Measurements from ENCODE around the gene METTL13.

METTL13 gene

DNA sequence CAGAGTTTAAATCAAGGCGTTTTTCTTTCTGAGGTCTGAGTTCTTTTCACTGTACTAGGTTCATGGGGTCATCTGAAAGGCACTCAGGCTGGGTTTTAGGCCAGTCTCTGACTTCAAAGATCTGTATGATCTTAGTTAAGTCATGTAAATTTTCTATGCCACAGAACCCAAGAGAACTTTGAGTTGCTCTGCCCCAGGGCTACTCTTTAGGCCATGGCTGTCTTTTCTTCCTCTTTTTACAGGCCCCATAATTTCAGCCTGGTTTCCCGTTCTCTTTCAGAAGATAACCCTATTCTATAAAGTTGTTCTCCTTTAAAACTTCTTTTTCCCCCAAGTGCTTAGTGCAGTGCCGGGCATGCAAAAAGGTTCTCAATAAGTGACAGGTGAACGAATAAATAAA lies 26.1 kb downstream of the METTL13 start:
- FAIRE-seq: no peak
- no peak for DNase-seq (ENCODE audit: insufficient read length)
- TF ChIP-seq POLR2A (IDR thresholded peaks at IDR 0.05; ENCODE audit: low read depth, low read length): no peak

DNA sequence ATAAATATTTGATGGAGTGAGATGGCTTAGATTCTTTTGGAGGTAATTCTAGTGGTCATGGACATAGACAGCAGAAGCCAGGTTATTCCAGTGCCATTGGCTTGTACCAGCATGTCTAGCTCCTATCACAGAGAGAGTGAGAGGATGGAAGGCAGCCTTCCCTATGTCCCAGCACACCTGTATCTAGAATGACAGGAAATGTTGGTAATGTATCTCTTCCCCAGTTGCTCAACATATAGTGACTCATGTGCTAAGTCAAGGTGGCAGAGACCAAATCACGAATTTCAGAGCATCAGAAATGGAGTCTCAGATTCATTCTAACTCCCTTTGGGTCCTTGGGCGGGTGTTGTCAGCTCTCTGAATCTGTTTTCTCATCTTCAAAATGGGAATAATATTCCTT lies 28.4 kb downstream of the METTL13 start:
- FAIRE-seq (no peak), DNase-seq (ENCODE audit: insufficient read length) (no peak)
- TF ChIP-seq TAF1 (IDR thresholded peaks at IDR 0.05; ENCODE audit: borderline replicate concordance, low read depth, low read length): no peak
- no peak for TF ChIP-seq POLR2A (IDR thresholded peaks at IDR 0.05; ENCODE audit: low read depth, low read length)
- no peak for TF ChIP-seq POLR2AphosphoS5 (IDR thresholded peaks at IDR 0.05; ENCODE audit: low read depth, low read length)

DNA sequence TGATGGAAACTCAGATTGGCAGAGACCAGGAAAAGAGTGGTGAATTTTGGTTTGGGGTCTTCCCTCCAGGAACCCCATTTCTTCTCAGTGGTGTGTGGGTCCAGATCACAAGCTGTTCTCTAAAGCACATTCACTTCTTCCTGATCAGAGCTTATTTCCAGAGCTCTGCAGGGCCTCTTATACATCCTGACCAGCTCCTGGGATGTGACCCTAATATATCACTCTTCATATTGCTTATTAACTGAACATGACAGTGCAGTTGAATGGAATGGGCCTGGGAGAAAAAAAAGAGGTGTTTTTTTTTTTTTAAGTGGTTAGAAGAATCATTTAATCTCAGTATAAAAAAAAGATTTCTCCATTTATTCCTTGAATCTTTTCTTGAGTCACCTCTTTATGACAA lies 30.2 kb downstream of the METTL13 start:
- no peak for TF ChIP-seq POLR2A (IDR thresholded peaks at IDR 0.05; ENCODE audit: low read depth, low read length)
- no peak for TF ChIP-seq POLR2AphosphoS5 (IDR thresholded peaks at IDR 0.05; ENCODE audit: low read depth, low read length)
- DNase-seq (ENCODE audit: insufficient read length) (no peak), FAIRE-seq (no peak)

DNA sequence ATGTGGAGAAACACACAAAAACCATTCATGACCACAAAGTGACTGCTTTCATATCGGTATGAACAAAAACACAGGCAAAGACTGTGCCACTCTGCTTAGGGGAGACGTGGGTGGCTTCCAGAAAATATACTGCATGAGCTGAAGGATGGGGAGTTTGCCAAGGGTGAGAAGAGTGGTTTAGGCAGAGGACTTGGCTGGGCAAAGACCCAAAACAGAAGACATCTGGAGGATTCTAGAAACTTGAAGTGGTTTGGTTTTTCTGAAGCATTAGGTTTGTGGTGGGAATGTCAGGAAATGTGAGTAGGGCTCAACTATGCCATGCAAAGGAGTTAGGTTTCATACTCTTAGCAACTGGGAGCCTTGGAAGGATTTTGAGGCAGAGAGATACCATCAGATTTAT lies 33.2 kb downstream of the METTL13 start:
- DNase-seq (ENCODE audit: insufficient read length) (no peak), FAIRE-seq (no peak)
- TF ChIP-seq POLR2AphosphoS5 (IDR thresholded peaks at IDR 0.05; ENCODE audit: low read depth, low read length): no peak

DNA sequence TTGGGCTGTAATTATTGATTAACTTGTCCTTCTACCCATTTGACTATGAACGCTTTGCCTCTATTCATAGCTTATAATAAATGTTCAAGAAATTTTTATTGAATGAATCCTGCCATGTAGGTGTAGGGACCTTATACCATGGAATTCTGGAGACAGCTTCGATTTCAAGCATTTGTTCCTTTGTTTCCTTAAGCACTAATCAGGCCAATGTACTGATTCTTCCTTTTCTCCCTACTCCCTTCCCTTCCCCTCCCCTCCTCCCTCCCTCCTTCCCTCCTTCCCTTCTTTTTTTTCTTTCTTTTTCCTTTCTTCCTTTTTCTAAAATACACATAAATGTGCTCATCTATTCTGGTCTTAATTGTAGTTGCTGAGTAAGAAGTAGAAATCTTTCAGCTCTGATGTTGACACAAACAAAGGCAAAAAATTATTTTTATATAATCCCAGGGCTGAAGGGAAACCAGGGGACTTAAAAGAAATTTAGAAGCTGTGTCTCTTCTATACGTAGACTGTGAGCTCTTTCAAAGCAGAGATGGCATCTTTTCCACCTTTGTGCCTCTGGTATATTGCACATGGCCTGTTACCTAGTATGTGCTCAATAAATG lies 34.9 kb downstream of the METTL13 start:
- no peak for DNase-seq (ENCODE audit: insufficient read length)
- FAIRE-seq: no peak
- TF ChIP-seq POLR2A (IDR thresholded peaks at IDR 0.05; ENCODE audit: low read depth, low read length): no peak

DNA sequence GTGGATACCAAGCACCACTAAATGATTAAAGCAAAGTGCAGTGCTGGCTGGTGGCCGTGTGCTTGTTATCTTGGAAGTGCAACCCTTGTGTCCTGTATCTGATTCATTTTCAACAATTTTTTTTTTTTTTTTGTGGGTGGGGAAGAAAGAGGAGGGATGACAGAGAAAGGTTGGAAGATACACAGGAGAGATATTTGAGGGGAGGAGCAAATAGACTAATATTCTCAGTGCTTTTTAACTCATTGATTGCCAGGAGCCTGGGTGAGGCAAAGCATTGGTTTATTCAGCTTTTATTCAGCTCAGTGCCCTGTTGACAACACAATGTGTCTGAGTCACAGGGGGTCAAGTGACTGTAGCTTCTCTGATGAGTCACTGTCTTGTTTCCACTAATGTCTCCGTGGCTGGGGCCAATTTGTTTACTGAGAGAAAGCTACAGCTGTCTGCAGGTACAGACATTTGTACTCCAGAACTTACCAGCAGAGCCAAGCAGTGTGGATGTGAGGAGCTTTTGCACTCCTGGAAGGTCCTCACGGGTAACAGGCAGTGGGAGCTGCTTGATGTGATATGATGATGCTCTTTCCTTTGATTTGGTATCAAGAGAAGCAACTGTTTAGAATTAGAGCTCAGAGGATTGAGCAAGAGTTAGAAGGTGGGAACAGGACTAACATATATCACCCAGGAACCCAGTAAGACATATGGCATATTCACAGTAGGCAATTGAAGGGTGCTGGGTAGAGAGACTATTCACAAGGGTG lies 36.2 kb downstream of the METTL13 start:
- no peak for FAIRE-seq
- DNase-seq (ENCODE audit: insufficient read length): no peak
- no peak for TF ChIP-seq POLR2AphosphoS5 (IDR thresholded peaks at IDR 0.05; ENCODE audit: low read depth, low read length)
- TF ChIP-seq POLR2A (IDR thresholded peaks at IDR 0.05; ENCODE audit: low read depth, low read length): no peak
- no peak for TF ChIP-seq TAF1 (IDR thresholded peaks at IDR 0.05; ENCODE audit: borderline replicate concordance, low read depth, low read length)

DNA sequence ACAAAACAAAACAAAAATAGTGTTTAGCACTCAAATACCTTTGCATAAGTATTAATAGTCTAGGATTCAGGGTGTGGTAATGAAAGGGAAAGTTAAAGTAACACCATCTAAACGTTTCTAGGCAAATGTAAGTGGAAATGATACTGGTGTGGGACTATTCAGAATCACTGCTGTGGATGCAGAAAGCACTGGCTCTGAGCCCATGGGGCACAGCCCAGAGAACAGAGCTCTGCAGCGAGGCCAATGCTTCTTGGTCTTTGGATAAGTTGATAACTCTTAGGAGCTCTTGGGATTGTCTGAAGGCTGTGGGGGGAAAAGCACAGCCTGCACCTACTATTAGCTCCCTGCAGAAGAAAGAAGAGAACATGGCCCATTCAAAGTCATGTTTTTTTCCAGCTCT lies 38.5 kb downstream of the METTL13 start:
- FAIRE-seq (no peak), DNase-seq (ENCODE audit: insufficient read length) (no peak)
- TF ChIP-seq TAF1 (IDR thresholded peaks at IDR 0.05; ENCODE audit: borderline replicate concordance, low read depth, low read length): no peak
- TF ChIP-seq POLR2AphosphoS5 (IDR thresholded peaks at IDR 0.05; ENCODE audit: low read depth, low read length): no peak
- no peak for TF ChIP-seq POLR2A (IDR thresholded peaks at IDR 0.05; ENCODE audit: low read depth, low read length)

DNA sequence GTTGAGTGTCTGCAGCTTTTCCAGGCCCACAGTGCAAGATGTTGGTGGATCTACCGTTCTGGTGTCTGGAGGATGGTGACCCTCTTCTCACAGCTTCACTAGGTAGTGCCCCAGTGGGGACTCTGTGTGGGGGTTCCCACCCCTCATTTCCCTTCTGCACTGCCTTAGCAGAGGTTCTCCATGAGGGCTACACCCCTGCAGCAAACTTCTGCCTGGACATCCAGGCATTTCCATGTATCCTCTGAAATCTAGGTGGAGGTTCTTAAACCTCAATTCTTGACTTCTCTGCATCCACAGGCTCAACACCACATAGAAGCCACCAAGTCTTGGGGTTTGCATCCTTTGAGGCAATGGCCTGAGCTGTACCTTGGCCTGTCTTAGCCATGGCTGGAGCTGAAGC lies 45.5 kb downstream of the METTL13 start:
- no peak for DNase-seq (ENCODE audit: insufficient read length)
- TF ChIP-seq POLR2AphosphoS5 (IDR thresholded peaks at IDR 0.05; ENCODE audit: low read depth, low read length) (no peak), POLR2A (IDR thresholded peaks at IDR 0.05; ENCODE audit: low read depth, low read length) (no peak), TAF1 (IDR thresholded peaks at IDR 0.05; ENCODE audit: borderline replicate concordance, low read depth, low read length) (no peak)
- no peak for FAIRE-seq

DNA sequence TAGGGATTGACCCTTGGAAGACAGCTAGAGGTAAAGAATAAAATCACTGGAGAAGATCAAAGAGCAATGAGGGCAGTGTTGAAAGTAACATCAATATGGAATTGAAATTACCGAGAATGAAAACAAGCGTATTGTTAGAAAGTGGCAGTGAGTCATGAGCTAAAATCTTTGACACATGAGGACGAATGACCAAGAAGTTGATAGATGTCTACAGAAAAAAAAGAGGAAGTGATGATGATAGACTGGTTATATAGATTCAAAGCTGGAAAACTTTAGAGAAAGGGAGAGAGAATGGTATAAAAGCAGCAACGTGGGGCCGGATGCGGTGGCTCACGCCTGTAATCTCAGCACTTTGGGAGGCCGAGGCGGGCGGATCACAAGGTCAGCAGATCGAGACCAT lies 47.3 kb downstream of the METTL13 start:
- no peak for FAIRE-seq
- TF ChIP-seq POLR2A (IDR thresholded peaks at IDR 0.05; ENCODE audit: low read depth, low read length) (no peak), POLR2AphosphoS5 (IDR thresholded peaks at IDR 0.05; ENCODE audit: low read depth, low read length) (no peak), TAF1 (IDR thresholded peaks at IDR 0.05; ENCODE audit: borderline replicate concordance, low read depth, low read length) (no peak)
- no peak for DNase-seq (ENCODE audit: insufficient read length)

DNA sequence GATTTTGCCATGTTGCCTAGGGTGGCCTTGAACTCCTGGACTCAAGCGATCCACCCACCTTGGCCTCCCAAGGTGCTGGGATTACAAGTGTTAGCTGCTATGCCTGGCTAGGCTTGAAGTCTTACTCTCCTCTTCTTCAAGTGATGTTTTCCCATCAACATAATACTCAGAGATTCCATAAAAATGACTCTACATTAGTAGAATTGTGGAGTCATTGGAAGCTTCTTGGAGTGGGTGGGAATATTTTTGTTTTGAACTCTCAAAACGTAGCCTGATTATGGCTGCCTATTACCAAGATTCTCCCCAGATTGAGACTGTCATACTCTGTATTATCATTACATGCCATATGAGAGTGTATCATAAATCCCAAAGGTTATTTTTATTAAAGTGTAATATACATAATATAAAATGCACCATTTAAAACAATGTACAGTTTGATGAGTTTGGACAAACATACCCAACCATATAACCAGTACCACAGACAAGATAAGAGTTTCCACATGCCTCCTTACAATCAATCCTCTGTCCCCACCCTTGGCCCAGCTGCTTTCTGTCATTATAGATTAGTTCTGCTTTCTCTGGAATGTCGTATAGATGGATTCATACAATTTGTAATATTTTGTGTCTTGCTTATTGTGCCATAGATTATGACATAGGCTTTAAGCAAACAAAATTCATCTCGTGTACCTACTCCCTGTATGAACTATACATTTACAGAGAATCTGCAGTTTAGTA lies 51.8 kb downstream of the METTL13 start:
- DNase-seq (ENCODE audit: insufficient read length) (no peak), FAIRE-seq (no peak)
- TF ChIP-seq POLR2AphosphoS5 (IDR thresholded peaks at IDR 0.05; ENCODE audit: low read depth, low read length): no peak
- no peak for TF ChIP-seq POLR2A (IDR thresholded peaks at IDR 0.05; ENCODE audit: low read depth, low read length)
- TF ChIP-seq TAF1 (IDR thresholded peaks at IDR 0.05; ENCODE audit: borderline replicate concordance, low read depth, low read length): no peak

DNA sequence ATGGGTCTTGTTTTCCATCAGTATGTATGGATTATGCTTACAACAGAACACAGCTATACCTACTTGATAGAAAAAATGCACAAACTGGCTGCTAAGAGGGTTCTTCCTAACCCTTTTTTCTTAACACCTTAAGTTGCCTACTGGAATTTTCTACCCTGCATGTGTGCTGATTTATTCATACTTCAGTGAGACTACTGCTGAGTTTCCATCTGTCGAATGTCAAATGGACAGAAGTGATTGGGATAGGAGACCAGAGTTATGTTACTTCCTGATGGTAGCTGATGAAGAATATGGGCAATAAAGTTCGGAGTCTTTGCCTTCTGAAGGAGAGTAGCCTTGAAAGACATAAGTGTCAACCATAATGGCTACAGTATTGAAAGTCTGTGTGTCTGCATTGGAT lies 53.4 kb downstream of the METTL13 start:
- TF ChIP-seq POLR2AphosphoS5 (IDR thresholded peaks at IDR 0.05; ENCODE audit: low read depth, low read length) (no peak), TAF1 (IDR thresholded peaks at IDR 0.05; ENCODE audit: borderline replicate concordance, low read depth, low read length) (no peak), POLR2A (IDR thresholded peaks at IDR 0.05; ENCODE audit: low read depth, low read length) (no peak)
- FAIRE-seq (no peak), DNase-seq (ENCODE audit: insufficient read length) (no peak)

DNA sequence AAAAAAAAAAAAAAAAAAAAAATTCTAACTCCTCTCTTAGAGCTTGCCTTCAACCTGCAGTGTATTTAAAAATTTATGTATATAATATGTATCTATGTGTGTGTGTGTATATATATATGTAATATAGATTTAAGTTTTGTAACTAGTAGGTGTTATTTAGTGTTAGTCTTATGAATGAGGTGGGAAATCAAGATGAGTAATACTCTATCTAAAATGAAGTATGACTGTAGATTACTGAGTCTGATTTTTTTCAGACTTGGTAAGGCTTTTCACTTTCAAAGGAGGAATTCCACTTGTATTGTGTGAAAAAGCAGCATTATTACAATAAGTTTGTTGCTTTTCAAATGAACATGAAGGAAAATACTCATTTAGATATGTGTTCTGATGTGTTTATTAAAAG lies 54.4 kb downstream of the METTL13 start:
- DNase-seq (ENCODE audit: insufficient read length) (no peak), FAIRE-seq (no peak)
- TF ChIP-seq POLR2A (IDR thresholded peaks at IDR 0.05; ENCODE audit: low read depth, low read length): no peak

All from GM12892 (cell line).